ENCODE measurements around the gene TRANK1.
A peak's percentile ranks its signal among the peaks of the same experiment; 100 is the strongest.

Gene TRANK1

GRCh38 chr3:36920884-36921567 lies 23.8 kb downstream of the TRANK1 start:
- Histone ChIP-seq H3K79me2 (ENCODE audit: insufficient read depth, low read depth) (no peaks in the 10 kb centered on the region), H4K20me1 (ENCODE audit: insufficient read depth) (no peaks in the 10 kb centered on the region), H3K4me3 (IDR thresholded peaks at IDR 0.05; ENCODE audit: insufficient read depth, low read depth, low read length) (no peak overlapping the region), H2AFZ (ENCODE audit: low read depth) (no peak overlapping the region), H3K4me2 (no peak overlapping the region), H3K4me1 (ENCODE audit: low read depth, poor library complexity, severe bottlenecking) (peaks cover 13% of the 10 kb centered on the region), H3K27ac (no peak overlapping the region), H3K9ac (no peak overlapping the region), H3K36me3 (ENCODE audit: insufficient read depth) (no peaks in the 10 kb centered on the region), H3K27me3 (ENCODE audit: insufficient read depth, low read depth) (no peaks in the 10 kb centered on the region)
- no peak for TF ChIP-seq CTCF (conservative IDR thresholded peaks at IDR 0.05; ENCODE audit: low read depth, low read length)

GRCh38 chr3:36919439-36920160 lies 25.3 kb downstream of the TRANK1 start:
- Histone ChIP-seq H3K9ac (no peak overlapping the region), H3K36me3 (ENCODE audit: insufficient read depth) (no peaks in the 10 kb centered on the region), H2AFZ (ENCODE audit: low read depth) (no peak overlapping the region), H3K27me3 (ENCODE audit: insufficient read depth, low read depth) (no peaks in the 10 kb centered on the region), H3K4me2 (no peak overlapping the region), H3K4me1 (ENCODE audit: low read depth, poor library complexity, severe bottlenecking) (peaks cover 13% of the 10 kb centered on the region), H4K20me1 (ENCODE audit: insufficient read depth) (no peaks in the 10 kb centered on the region), H3K4me3 (IDR thresholded peaks at IDR 0.05; ENCODE audit: insufficient read depth, low read depth, low read length) (no peak overlapping the region), H3K27ac (no peak overlapping the region), H3K79me2 (ENCODE audit: insufficient read depth, low read depth) (no peaks in the 10 kb centered on the region)
- TF ChIP-seq CTCF (conservative IDR thresholded peaks at IDR 0.05; ENCODE audit: low read depth, low read length): no peak

GRCh38 chr3:36918050-36918449 lies 26.8 kb downstream of the TRANK1 start:
- no peaks in the 10 kb centered on the region for H3K27me3 ChIP-seq (ENCODE audit: insufficient read depth, low read depth)
- no peaks in the 10 kb centered on the region for H3K79me2 ChIP-seq (ENCODE audit: insufficient read depth, low read depth)
- no peak for TF ChIP-seq CTCF (conservative IDR thresholded peaks at IDR 0.05; ENCODE audit: low read depth, low read length)
- H3K36me3 ChIP-seq (ENCODE audit: insufficient read depth): no peaks in the 10 kb centered on the region
- H2AFZ ChIP-seq (ENCODE audit: low read depth): no peak overlapping the region
- no peak overlapping the region for H3K9ac ChIP-seq
- H3K27ac ChIP-seq: no peak overlapping the region
- H3K4me2 ChIP-seq: peak overlapping the region; percentile 50
- H3K4me3 ChIP-seq (IDR thresholded peaks at IDR 0.05; ENCODE audit: insufficient read depth, low read depth, low read length): no peak overlapping the region
- peaks cover 28% of the 10 kb centered on the region for H3K4me1 ChIP-seq (ENCODE audit: low read depth, poor library complexity, severe bottlenecking)
- no peaks in the 10 kb centered on the region for H4K20me1 ChIP-seq (ENCODE audit: insufficient read depth)

GRCh38 chr3:36911990-36912804 lies 32.7 kb downstream of the TRANK1 start:
- peak overlapping the region; percentile 39; the same call in 1 of the 2 replicates for H3K9ac ChIP-seq
- no peaks in the 10 kb centered on the region for H3K27me3 ChIP-seq (ENCODE audit: insufficient read depth, low read depth)
- TF ChIP-seq CTCF (conservative IDR thresholded peaks at IDR 0.05; ENCODE audit: low read depth, low read length): no peak
- H4K20me1 ChIP-seq (ENCODE audit: insufficient read depth): no peaks in the 10 kb centered on the region
- no peak overlapping the region for H2AFZ ChIP-seq (ENCODE audit: low read depth)
- H3K4me3 ChIP-seq (IDR thresholded peaks at IDR 0.05; ENCODE audit: insufficient read depth, low read depth, low read length): no peak overlapping the region
- H3K4me1 ChIP-seq (ENCODE audit: low read depth, poor library complexity, severe bottlenecking): peaks cover 51% of the 10 kb centered on the region
- H3K27ac ChIP-seq: peak overlapping the region; percentile 86
- H3K79me2 ChIP-seq (ENCODE audit: insufficient read depth, low read depth): no peaks in the 10 kb centered on the region
- H3K4me2 ChIP-seq: peak overlapping the region; percentile 63
- no peaks in the 10 kb centered on the region for H3K36me3 ChIP-seq (ENCODE audit: insufficient read depth)

Measured in KMS-11 (cell line).